NCI-H2107 treated with DMSO at 0.1 percent for 48 hours (cell line): ENCODE results near the gene PDE6C.

ENCODE experiments used
- DNase-seq: peaks from one replicate; lab custom pipeline; 2025; ENCODE audit not compliant: unreplicated experiment; lab: John Stamatoyannopoulos, UW

PDE6C gene

DNA sequence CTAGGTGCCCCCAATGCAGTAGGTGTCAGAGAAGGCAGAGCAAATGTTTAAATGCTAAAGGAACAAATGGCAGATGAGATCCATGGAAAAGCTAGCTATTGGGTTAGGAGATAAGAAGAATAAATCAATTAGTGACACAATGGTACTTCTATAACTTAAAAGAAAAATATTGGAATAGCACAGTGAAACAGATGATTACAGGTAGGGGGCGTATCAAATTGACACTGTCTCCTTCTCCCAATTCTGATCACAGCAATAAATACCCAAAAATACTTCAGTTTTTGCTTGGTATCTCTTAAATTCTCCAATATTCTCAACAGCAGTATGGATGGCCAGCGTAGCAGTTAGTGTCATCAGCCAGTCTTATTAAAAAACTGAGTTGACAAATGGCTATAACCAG lies 84.9 kb downstream of the PDE6C start:
- DNase-seq, result no peak

GRCh38 chr10:93701866-93702209 lies 89.5 kb downstream of the PDE6C start:
- DNase-seq, result no peak

DNA sequence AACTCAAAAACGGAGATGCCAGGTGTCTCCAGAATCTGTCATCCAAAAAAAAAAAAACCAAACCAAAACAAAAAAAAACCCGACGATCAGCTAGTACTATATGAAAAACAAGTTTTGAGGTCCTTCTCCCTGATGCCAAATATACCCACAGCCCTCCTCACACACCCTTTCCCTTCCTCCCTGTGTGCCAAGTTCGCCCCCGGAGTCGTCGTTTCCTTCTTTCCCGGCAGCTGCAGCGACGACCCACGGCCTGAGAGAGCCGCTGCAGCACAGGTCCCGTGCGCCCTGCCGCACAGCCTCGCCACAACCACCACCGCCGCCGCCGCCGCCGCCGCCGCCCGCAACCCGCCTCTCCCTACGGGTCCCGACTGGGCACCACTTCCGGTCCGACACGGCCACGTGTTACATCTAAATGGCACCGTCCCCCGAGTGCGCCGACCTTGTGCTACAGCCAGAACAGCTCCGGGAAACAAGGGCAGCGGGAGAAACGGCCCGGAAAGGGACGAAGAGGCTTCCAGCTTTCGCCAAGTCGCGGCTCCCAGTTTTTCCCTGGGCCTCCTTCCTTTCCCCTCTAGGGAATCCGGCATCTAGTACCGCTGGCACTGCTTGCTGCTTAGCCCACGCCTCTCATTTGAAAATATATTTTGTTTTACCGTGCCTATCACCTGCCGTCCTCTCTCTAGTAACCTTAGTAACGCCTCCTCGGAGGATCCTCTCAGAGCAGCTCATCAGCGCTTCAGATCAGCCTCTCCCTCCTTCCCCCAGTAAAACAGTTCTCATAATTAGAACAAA lies 90.1 kb downstream of the PDE6C start, which contains the start of gene FRA10AC1:
FRA10AC1 (minus strand) TSS at position 383 of the 792 bp plus-strand sequence. CDS start 2,486 bp downstream, outside the sequence.
- DNase-seq, result peak; percentile 46

DNA sequence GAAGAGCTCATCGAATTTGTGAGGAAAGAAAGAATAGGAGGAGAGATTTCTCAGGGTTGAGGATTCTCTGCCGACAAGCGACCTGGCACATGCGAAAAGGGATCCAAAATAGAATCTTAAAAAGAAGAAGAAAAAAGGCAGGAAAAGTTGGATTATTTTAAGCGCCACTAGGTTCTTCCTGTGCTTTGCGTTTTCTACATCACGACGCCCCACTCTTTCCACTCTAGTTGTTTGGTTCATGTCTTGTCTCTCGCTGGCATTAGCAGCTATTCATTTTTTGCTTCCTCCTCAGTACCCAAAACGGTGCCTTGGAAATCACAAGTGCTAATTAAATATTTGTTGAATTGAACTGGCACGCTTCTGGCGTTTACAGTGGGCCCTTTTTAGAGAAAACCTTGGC lies 90.7 kb downstream of the PDE6C start:
- no peak for DNase-seq

- DNase-seq, result no peak
Measured at GRCh38 chr10:93703841-93704240, 91.5 kb downstream of the PDE6C start.

GRCh38 chr10:93704451-93704850 lies 92.1 kb downstream of the PDE6C start:
- no peak for DNase-seq

DNA sequence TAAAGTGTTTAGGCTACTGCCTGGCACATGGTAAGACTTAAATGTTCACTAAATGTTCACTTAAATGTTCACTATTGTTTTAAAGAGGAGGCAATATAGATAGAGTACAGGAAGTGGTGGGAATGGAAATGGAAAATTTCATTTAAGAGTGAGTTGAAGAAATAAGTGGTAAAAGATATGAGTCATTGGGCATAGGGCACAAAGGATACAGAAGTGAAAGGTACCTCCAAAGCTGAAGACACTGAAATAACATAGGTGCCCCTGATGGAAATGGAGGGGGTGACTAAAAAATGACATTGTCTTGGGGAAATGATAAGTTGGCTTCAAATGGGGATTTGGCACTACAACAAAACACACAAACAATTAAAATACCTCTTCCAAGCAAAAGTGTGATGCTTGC lies 95.3 kb downstream of the PDE6C start:
- DNase-seq, result no peak

GRCh38 chr10:93710333-93710909 lies 98.1 kb downstream of the PDE6C start:
- no peak for DNase-seq

DNA sequence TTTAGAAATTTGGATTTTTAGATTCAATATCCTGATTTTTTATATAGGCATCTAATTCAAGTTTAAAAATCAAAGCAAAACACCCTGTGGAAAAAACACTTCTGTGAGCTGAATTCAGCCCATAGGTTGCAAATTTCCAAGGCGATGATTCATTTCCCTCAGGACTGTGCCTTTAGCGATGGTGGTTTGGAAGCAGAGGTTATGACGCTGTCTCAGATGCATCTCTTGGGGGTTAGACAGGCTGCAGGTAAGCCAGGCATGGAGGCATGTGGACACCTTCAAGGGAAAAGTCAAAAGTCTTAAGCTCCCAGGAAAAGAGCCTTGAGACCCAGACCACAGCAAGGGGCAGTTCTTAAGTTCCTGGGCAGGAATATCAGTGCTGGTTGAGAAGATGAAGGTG lies 99.6 kb downstream of the PDE6C start:
- no peak for DNase-seq

DNA sequence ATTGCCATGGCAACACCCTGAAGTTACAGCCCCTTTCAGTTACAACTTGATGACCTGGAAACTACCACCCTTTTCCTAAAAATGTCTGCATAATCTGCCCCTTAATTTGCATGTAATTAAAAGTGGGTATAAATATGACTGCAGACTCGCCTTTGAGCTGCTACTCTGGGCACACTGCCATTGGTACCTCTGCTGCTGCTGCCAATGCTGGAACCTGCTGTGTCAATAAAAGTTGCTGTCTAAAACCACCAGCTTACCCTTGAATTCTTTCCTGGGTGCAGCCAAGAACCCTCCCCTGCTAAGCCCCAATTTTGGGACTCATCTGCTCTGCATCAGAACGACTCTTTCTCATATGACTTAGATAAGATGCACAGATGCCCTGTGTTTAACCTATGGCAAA lies 100.3 kb downstream of the PDE6C start:
- DNase-seq, result no peak

GRCh38 chr10:93715345-93715744 lies 103.0 kb downstream of the PDE6C start:
- DNase-seq, result no peak
